ENCODE data around the gene OPA3. TPM values are rescaled to one million over a fixed set of nuclear protein-coding genes. Genes with fewer than 3 reads are reported as not detected.

Gene OPA3
- total RNA-seq, 1 donor from 2014 or later: 12.3 TPM

- DNase-seq (ENCODE audit: low read depth): no peak
- Histone ChIP-seq H3K36me3 (ENCODE audit: control insufficient read depth, insufficient read depth, low read length) (peaks cover 3% of the 10 kb centered on the region), H3K27me3 (ENCODE audit: control insufficient read depth, insufficient read depth, low read length) (no peaks in the 10 kb centered on the region), H3K4me3 (ENCODE audit: low read depth, low read length) (no peak overlapping the region)
- TF ChIP-seq CTCF (IDR thresholded peaks at IDR 0.05; ENCODE audit: insufficient read depth, low read length, poor library complexity, severe bottlenecking): no peak
These were observed 24.3 kb upstream of the OPA3 start for GRCh38 chr19:45608948-45609347.

GRCh38 chr19:45607071-45608029 is 22.7 kb upstream of the OPA3 start:
- Histone ChIP-seq H3K27me3 (ENCODE audit: control insufficient read depth, insufficient read depth, low read length) (peaks cover 6% of the 10 kb centered on the region), H3K36me3 (ENCODE audit: control insufficient read depth, insufficient read depth, low read length) (no peaks in the 10 kb centered on the region), H3K4me3 (ENCODE audit: low read depth, low read length) (no peak overlapping the region)
- peak; percentile 93 for TF ChIP-seq CTCF (IDR thresholded peaks at IDR 0.05; ENCODE audit: insufficient read depth, low read length, poor library complexity, severe bottlenecking)
- DNase-seq (ENCODE audit: low read depth): no peak

GRCh38 chr19:45601524-45602374 is 17.1 kb upstream of the OPA3 start, which contains the start of gene GPR4:
Gene GPR4, minus strand, starts transcription at chr19:45602212. Its CDS starts 10,346 bp downstream, at chr19:45591866.
- DNase-seq (ENCODE audit: low read depth): no peak
- Histone ChIP-seq H3K27me3 (ENCODE audit: control insufficient read depth, insufficient read depth, low read length) (peaks cover 57% of the 10 kb centered on the region), H3K4me3 (ENCODE audit: low read depth, low read length) (no peak within 1 kb of the TSS)

GRCh38 chr19:45601115-45601514 is 16.5 kb upstream of the OPA3 start:
- Histone ChIP-seq H3K4me3 (ENCODE audit: low read depth, low read length) (no peak overlapping the region), H3K27me3 (ENCODE audit: control insufficient read depth, insufficient read depth, low read length) (peaks cover 57% of the 10 kb centered on the region), H3K36me3 (ENCODE audit: control insufficient read depth, insufficient read depth, low read length) (no peaks in the 10 kb centered on the region)
- DNase-seq (ENCODE audit: low read depth): no peak
- no peak for TF ChIP-seq CTCF (IDR thresholded peaks at IDR 0.05; ENCODE audit: insufficient read depth, low read length, poor library complexity, severe bottlenecking)

More at GRCh38 chr19:45601524-45602374, 17.1 kb upstream of the OPA3 start, which contains the start of gene GPR4:
- TF ChIP-seq CTCF (IDR thresholded peaks at IDR 0.05; ENCODE audit: insufficient read depth, low read length, poor library complexity, severe bottlenecking): no peak
- H3K36me3 ChIP-seq (ENCODE audit: control insufficient read depth, insufficient read depth, low read length): no peaks in the 10 kb centered on the region

GRCh38 chr19:45600340-45600885 is 15.8 kb upstream of the OPA3 start:
- peaks cover 59% of the 10 kb centered on the region for H3K27me3 ChIP-seq (ENCODE audit: control insufficient read depth, insufficient read depth, low read length)
- no peak for DNase-seq (ENCODE audit: low read depth)
- no peak for TF ChIP-seq CTCF (IDR thresholded peaks at IDR 0.05; ENCODE audit: insufficient read depth, low read length, poor library complexity, severe bottlenecking)
- no peak overlapping the region for H3K4me3 ChIP-seq (ENCODE audit: low read depth, low read length)
- H3K36me3 ChIP-seq (ENCODE audit: control insufficient read depth, insufficient read depth, low read length): no peaks in the 10 kb centered on the region
